Neural cell (in vitro differentiated cells): ENCODE measurements around the gene CISD3.

Experiments
- CTCF ChIP-seq: fragments of 450-650 bp; IDR thresholded peaks from 2 replicates; pipeline ENCODE4 v1.5.1; 2014; ENCODE audit warnings: antibody characterized with exemption, mild to moderate bottlenecking, moderate library complexity; ENCODE audit not compliant: poor library complexity, severe bottlenecking
- EP300 ChIP-seq: fragments of 450-650 bp; conservative IDR thresholded peaks from 2 replicates; pipeline ENCODE4 v1.6.1; 2014; ENCODE audit warnings: antibody characterized with exemption, mild to moderate bottlenecking, moderate library complexity; ENCODE audit not compliant: poor library complexity, severe bottlenecking
- EZH2 ChIP-seq: fragments of 200-600, 300-800 bp; shearing (Covaris generic), sonication (generic); IDR thresholded peaks from 2 replicates; pipeline ENCODE4 v1.6.1; 2014; ENCODE audit warnings: antibody characterized with exemption, low read length, borderline replicate concordance, mild to moderate bottlenecking; ENCODE audit not compliant: insufficient read depth, poor library complexity, severe bottlenecking
- POLR2AphosphoS5 ChIP-seq: IDR thresholded peaks from 2 replicates; pipeline ENCODE4 v1.6.1; 2012
- REST ChIP-seq: IDR thresholded peaks from 2 replicates; pipeline ENCODE4 v1.6.1; 2012; ENCODE audit warnings: borderline replicate concordance
- TAF1 ChIP-seq: IDR thresholded peaks from 2 replicates; pipeline ENCODE4 v1.6.1; 2012; ENCODE audit warnings: low read depth

- TF ChIP-seq CTCF: no peak
- TF ChIP-seq POLR2AphosphoS5: no peak
- TF ChIP-seq REST: no peak
- no peak for TF ChIP-seq EZH2
- TF ChIP-seq EP300: no peak
- no peak for TF ChIP-seq TAF1
Measured at GRCh38 chr17:38741461-38741860, 11.3 kb downstream of the CISD3 start.
